Purkinje cell (primary cell): ENCODE measurements around the gene SCUBE1. TPM values are rescaled to one million over a fixed set of nuclear protein-coding genes. Genes with fewer than 3 reads are reported as not detected.

Experiments
- polyA plus RNA-seq: library from polyadenylated mRNA; unstranded; fragments of >200 nt; fragmentation: Nextera tagmentation; gene quantifications from 2 replicates; pipeline ENCODE4 v1.2.1, GENCODE V29; 2014

The SCUBE1 gene
- polyA plus RNA-seq, result not detected in 2 replicates

DNA sequence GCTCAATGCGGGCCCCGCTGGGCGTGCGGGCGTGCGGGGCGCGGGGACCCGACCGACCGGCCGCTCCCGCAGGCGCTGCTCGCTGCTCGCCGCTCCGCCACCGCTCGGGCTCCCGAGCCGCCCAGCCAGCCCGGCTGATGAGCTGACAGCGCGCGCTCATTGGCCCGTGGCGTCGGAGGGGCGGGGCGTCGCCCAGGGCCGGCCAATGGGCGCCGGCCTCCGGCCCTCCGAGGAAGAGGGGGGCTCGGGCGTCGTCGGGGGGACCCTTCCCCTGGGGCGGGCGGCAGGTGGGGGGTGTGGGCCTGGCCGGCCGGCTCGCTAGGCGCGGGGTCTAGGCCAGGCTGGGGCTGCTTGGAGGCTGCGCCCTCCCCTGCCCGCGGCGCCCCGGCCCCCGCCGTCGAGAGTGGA is at the start of gene SCUBE1:
Gene SCUBE1, minus strand, starts transcription at position 111 of the 408 bp plus-strand sequence. CDS start 111 bp downstream, outside the sequence.

DNA sequence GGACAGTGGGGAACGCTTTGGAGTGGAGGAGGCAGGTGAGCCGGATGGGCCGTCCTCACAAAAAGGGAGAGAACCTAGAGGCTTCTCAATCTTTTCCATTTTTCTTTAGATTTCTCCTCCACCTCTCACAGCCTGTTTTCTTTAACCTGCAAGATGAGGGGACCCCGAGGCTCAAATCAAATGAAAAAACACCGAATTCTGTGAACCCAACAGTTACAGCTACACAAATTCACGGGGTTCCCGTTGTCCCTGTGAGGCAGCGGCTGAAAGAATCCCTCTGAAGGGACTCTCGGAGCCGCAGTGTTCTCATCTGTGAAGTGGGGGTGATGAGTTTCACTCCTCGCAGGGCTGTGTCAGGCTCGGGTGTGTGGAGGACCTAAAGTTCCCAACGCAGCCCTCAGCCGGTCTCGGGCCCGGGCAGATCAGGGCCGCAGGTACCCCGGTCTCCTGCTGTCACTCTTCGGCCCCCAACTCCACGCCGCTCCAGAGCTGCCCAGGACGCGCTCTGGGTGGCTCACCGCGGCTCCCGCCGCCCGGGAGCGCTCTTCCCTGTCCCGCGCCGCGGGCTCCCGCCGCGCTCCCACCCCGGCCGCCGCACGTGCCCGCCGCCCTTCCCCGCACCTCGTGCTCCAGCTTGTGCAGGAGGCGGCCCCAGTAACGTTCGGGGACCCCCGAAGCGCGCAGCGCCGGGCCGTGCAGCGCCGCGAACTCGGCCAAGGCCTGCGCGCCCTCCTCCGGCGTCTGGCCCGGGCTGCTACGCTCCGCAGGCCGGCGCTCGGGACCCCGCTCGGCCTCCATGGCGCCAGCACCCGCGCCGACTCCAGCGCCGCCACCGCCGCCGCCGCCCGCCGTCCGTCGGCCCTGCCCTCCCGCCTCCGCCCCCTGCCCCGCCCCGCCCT is 156.7 kb downstream of the SCUBE1 start, which contains the start of gene TTLL12:
Gene TTLL12, minus strand, starts transcription at position 863 of the 899 bp plus-strand sequence. Its CDS starts 65 bp downstream, at position 798.

DNA sequence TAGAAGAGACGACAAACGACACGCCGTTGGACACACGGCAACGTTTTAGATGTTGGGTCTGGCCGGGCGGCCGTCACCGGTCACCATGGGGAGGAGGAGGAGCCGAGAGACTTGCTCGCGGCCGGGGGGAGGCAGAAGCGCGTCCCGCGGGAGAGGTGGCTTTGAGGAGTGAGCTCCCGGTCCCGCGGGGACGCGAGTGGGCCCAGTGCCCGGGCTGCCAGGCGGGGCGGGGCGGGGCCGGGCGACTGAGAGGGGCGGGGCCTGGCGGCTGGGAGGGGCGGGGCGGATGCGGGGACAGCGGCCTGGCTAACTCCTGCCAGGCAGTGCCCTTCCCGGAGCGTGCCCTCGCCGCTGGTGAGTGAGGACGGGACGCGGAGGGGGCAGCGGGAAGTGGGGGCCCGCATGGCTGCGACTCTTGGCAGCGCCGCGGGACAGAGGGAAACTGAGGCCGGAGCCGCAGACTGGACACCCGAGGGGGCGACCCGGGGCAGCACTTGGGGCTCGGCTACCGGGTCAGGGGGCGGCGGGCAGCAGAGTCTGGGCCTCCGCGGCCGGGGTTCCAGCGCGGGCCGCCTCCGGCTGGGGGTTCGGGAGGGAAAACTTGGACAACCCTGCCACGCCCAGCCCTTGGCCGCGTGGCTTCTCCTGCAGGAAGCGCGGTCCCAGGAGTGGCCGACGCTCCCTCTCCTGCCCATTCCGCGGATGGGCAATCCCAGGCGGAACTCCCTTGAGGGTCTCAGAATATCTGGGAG is 191.7 kb downstream of the SCUBE1 start, which contains the start of gene TSPO:
Gene TSPO, plus strand, starts transcription at position 309 of the 752 bp plus-strand sequence. CDS start 7,680 bp downstream, outside the sequence.

Other genes with a start within 250 kb of the SCUBE1 start
- not detected in 2 replicates for gene BIK, start 232.6 kb downstream of the SCUBE1 start, polyA plus RNA-seq
- gene MCAT, start 200.0 kb downstream of the SCUBE1 start, polyA plus RNA-seq, result 11.2 and 16.9 TPM in 2 replicates
- 0.97 and 2.9 TPM in 2 replicates for gene TSPO, start 191.8 kb downstream of the SCUBE1 start, polyA plus RNA-seq
- gene TTLL12, start 156.2 kb downstream of the SCUBE1 start, polyA plus RNA-seq, result 0.76 and 1.3 TPM in 2 replicates
- 0.17 and 3.1 TPM in 2 replicates for gene MPPED1, start 68.6 kb upstream of the SCUBE1 start, polyA plus RNA-seq